GM12872 (cell line): Measurements from ENCODE around the gene ST6GALNAC5.

Experiments
- CTCF ChIP-seq: IDR thresholded peaks from 3 replicates; pipeline ENCODE4 v1.5.1; 2011; ENCODE audit warnings: low read depth, mild to moderate bottlenecking, low read length, moderate library complexity; ENCODE audit not compliant: insufficient read depth

The ST6GALNAC5 gene

GRCh38 chr1:76867342-76868130 is at the start of gene ST6GALNAC5:
Gene ST6GALNAC5, plus strand, starts transcription at chr1:76867480.
- TF ChIP-seq CTCF, result no peak

- no peak for TF ChIP-seq CTCF
Observed at GRCh38 chr1:76820028-76820427, 47.3 kb upstream of the ST6GALNAC5 start.

GRCh38 chr1:76824106-76824505 is 43.2 kb upstream of the ST6GALNAC5 start:
- TF ChIP-seq CTCF, result no peak

GRCh38 chr1:76826072-76826845 is 41.0 kb upstream of the ST6GALNAC5 start:
- TF ChIP-seq CTCF, result no peak

GRCh38 chr1:76827066-76827465 is 40.2 kb upstream of the ST6GALNAC5 start:
- TF ChIP-seq CTCF, result no peak

- no peak for TF ChIP-seq CTCF
Observed at GRCh38 chr1:76830373-76830772, 36.9 kb upstream of the ST6GALNAC5 start.

GRCh38 chr1:76832521-76832920 is 34.8 kb upstream of the ST6GALNAC5 start:
- TF ChIP-seq CTCF, result no peak
